Mononuclear cell (primary cell): ENCODE measurements around the gene PNPLA6. TPM values are rescaled to one million over a fixed set of nuclear protein-coding genes. Genes with fewer than 3 reads are reported as not detected.

Experiments
- H3K27me3 ChIP-seq: 2 replicates; pipeline ENCODE4 v1.6.0; 2011; ENCODE audit warnings: low read length, control low read depth; ENCODE audit not compliant: insufficient read depth
- H3K4me1 ChIP-seq: 2 replicates; pipeline ENCODE4 v1.5.1; 2011; ENCODE audit warnings: mild to moderate bottlenecking, low read length, control low read depth; ENCODE audit not compliant: insufficient read depth
- H3K4me3 ChIP-seq: 2 replicates; pipeline ENCODE4 v1.5.1; 2011; ENCODE audit warnings: mild to moderate bottlenecking, low read length, moderate library complexity
- H3K9me3 ChIP-seq: 2 replicates; pipeline ENCODE4 v1.5.1; 2011; ENCODE audit warnings: low read depth, mild to moderate bottlenecking, control low read depth, low read length
- total RNA-seq: library from RNA; depleted of rRNA; stranded (reverse); fragments of >200 nt; gene quantifications from one replicate; pipeline ENCODE4 v1.2.3, GENCODE V29; 2012

PNPLA6 gene
- 54.3 TPM for total RNA-seq

GRCh38 chr19:7535047-7535997 lies at the start of gene PNPLA6:
TSS of gene PNPLA6 (plus strand) at chr19:7535717. CDS start at chr19:7535789, 72 bp downstream.
- Histone ChIP-seq H3K9me3 (no peaks in the 10 kb centered on the region), H3K27me3 (no peaks in the 10 kb centered on the region), H3K4me3 (peak within 1 kb of the TSS; percentile 87), H3K4me1 (peaks cover 37% of the 10 kb centered on the region)

GRCh38 chr19:7486923-7487322 lies 48.6 kb upstream of the PNPLA6 start:
- Histone ChIP-seq H3K4me1 (peaks cover 43% of the 10 kb centered on the region), H3K4me3 (no peak overlapping the region), H3K27me3 (no peaks in the 10 kb centered on the region), H3K9me3 (no peaks in the 10 kb centered on the region)

GRCh38 chr19:7488736-7489353 lies 46.7 kb upstream of the PNPLA6 start, which contains the start of gene PEX11G:
TSS of gene PEX11G (minus strand) at chr19:7489035. CDS start at chr19:7489010, 25 bp downstream.
- Histone ChIP-seq H3K9me3 (no peaks in the 10 kb centered on the region), H3K4me3 (peak within 1 kb of the TSS; percentile 52), H3K27me3 (no peaks in the 10 kb centered on the region), H3K4me1 (peaks cover 50% of the 10 kb centered on the region)

DNA sequence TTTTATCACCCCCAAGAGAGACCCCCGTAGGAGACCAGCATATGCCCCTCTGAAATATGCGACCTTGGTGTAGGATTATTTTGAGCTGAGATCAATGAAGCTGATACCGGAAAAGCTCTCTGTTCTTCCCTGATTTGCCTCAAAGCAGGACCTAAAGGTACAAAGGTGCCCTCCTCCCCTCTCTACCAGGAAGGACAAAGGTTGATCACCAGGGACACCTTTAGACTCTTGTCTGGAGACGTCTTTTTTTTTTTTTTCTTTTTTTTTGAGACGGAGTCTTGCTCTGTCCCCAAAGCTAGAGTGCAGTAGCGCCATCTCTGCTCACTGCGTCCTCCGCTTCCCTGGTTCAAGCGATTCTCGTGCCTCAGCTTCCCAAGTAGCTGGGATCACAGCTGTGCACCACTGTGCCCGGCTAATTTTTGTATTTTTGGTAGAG lies 45.9 kb upstream of the PNPLA6 start:
- Histone ChIP-seq H3K27me3 (no peaks in the 10 kb centered on the region), H3K9me3 (no peaks in the 10 kb centered on the region), H3K4me3 (no peak overlapping the region), H3K4me1 (peaks cover 49% of the 10 kb centered on the region)

- Histone ChIP-seq H3K9me3 (no peaks in the 10 kb centered on the region), H3K4me1 (peaks cover 49% of the 10 kb centered on the region), H3K27me3 (no peaks in the 10 kb centered on the region), H3K4me3 (no peak overlapping the region)
Measured at GRCh38 chr19:7492142-7492541, 43.4 kb upstream of the PNPLA6 start.

DNA sequence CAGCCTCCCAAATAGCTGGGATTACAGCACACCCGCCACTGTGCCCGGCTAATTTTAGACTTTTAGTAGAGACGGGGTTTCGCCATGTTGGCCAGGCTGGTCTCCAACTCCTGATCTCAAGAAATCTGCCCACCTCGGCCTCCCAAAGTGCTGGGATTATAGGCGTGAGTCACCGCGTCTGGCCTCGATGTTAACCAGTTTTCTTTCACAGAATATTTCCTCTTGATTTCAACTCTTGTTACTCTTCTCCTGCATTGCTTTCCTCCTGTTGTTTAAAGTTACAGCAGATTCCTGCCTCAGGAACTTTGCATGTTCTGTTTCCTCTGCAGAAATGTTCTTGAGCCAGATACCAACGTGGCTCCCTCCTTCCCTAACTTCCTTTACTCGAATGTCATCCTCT lies 43.0 kb upstream of the PNPLA6 start:
- H3K27me3 ChIP-seq = no peaks in the 10 kb centered on the region
- H3K4me3 ChIP-seq = no peak overlapping the region
- peaks cover 49% of the 10 kb centered on the region for H3K4me1 ChIP-seq
- H3K9me3 ChIP-seq = no peaks in the 10 kb centered on the region

DNA sequence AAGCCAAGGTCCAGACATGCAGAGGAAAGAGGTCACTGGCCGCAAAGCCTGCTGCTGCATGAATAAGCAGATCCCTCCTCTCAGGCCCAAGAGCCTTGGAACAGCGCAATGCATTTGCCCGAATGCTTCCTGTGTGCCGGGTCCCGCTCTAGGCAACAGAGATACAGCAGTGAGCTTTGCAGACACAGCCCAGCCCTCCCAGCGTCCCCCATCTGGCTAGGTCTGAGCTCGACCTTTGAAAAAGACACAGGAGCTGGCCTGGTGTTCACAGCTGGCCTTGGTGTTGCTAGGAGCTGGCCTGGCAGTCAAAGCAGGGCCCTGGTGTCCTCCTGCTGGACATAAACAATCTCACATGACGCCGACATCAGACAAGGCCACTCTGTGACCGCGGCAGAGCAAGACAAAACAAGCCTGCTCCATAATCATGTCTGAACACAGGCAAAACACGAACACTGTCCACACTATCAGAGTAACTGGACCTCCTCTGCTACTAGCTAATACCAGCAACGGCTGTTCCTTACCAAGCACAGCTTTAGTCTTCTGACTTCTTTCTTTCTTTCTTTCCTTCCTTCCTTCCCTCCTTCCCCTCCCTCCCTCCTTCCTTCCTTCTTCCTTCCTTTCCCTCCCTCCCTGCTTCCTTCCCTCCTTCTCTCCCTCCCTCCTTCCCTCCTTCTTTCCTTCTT lies 41.0 kb upstream of the PNPLA6 start:
- Histone ChIP-seq H3K4me3 (no peak overlapping the region), H3K4me1 (peaks cover 35% of the 10 kb centered on the region), H3K27me3 (no peaks in the 10 kb centered on the region), H3K9me3 (no peaks in the 10 kb centered on the region)

DNA sequence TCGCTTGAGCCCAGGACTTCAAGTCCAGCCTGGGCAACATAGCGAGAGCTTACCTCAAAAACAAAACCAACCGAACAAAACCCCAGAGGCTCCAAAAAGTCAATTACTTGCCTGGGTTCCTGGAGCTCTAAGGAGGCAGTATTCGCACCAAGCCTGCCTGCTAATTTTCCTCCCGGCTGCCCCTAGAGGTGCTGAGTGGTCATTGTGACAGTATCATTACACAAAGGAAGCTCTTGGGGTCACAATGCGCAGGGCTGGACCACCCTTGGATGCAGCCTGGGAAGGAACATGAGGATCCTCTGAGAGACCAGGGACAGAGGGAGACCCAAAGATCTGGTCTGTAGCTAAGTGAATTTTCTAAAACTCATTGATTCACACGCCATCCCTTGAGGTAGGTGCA lies 38.2 kb upstream of the PNPLA6 start:
- Histone ChIP-seq H3K27me3 (peaks cover 16% of the 10 kb centered on the region), H3K4me3 (no peak overlapping the region), H3K9me3 (no peaks in the 10 kb centered on the region), H3K4me1 (peaks cover 22% of the 10 kb centered on the region)

DNA sequence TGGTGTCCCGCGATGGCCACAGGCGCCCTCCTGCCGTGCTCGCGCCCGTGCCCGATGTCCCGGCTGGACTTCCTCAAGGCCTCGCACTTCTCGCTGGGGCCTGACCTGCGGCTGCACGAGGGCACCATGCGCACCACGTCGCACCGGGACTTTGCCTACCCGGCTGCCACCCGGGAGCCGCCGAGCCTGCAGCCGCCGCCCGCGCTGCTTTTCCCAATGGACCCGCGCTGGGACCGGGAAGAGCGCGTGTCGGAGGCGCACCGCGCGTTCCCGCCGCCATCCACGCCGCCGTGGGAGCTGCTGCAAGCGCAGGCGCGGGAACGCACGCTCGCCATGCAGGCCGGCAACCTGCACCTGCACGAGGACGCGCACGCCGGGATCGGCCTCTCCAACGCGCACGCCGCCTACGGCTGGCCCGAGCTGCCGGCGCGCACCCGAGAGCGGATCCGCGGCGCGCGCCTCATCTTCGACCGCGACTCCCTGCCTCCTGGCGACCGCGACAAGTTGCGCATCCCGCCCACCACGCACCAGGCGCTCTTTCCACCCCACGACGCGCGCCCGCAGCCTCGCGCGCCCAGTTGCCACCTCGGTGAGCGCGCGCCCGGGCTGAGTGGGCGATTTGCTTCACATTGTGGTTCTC lies 34.6 kb upstream of the PNPLA6 start:
- Histone ChIP-seq H3K4me3 (no peak overlapping the region), H3K9me3 (no peaks in the 10 kb centered on the region), H3K4me1 (peaks cover 20% of the 10 kb centered on the region), H3K27me3 (peaks cover 31% of the 10 kb centered on the region)

- Histone ChIP-seq H3K4me1 (peaks cover 20% of the 10 kb centered on the region), H3K27me3 (peaks cover 31% of the 10 kb centered on the region), H3K4me3 (no peak overlapping the region), H3K9me3 (no peaks in the 10 kb centered on the region)
Measured at GRCh38 chr19:7502552-7502951, 33.0 kb upstream of the PNPLA6 start.

GRCh38 chr19:7504684-7505083 lies 30.8 kb upstream of the PNPLA6 start:
- Histone ChIP-seq H3K27me3 (peaks cover 31% of the 10 kb centered on the region), H3K4me3 (no peak overlapping the region), H3K9me3 (no peaks in the 10 kb centered on the region), H3K4me1 (peaks cover 20% of the 10 kb centered on the region)

DNA sequence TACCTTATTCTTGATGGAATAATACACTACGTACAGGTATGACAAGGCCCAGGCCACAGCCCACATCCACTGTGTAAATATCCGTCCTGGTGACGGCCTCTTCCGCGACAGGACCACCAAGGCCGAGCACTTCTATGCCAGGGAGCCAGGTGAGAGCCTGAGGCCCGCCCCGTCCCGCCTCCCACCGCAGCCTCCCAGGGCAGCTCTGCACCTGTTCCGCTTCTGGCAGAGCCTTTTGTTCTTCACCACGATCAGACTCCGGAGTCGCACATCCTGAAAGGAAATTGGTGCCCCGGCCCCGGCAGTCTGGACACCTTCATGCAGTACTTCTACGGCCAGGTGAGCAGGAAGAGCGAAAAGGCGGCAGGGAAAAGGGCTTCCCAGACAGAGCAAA lies 30.2 kb upstream of the PNPLA6 start:
- Histone ChIP-seq H3K4me1 (peaks cover 20% of the 10 kb centered on the region), H3K9me3 (no peaks in the 10 kb centered on the region), H3K4me3 (no peak overlapping the region), H3K27me3 (peaks cover 31% of the 10 kb centered on the region)

DNA sequence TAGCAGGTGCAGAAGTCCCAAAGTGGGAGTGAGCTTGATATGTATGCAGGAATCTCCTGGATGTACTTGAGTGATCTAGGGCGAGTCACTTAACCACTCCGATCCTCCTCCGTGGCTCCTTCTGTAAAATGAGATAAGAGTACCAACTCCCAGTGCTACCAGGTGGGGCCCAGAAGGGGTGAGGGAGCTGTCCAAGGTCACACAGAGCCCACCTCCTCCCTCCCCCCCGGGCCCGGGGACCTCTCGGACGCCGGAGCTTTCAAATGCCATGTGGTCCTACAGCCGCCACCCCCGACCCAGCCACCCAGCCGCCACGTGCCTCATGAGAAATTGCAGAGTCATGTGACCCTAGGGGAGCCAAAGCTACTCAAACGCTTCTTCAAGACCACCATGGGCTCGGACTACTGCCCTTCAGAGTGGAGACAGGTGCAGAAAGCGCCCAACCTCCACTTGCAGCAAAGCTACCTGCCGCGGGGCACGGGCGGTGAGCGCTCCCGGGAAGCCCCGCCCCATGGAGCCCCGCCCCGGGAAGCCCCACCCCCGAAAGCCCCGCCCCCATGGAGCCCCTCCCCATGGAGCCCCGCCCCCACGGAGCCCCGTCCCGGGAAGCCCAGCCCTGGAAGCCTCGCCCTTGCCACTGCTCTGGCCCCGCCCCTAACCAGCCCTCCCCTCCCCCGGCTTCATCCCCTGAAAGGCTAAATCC lies 29.7 kb upstream of the PNPLA6 start:
- Histone ChIP-seq H3K9me3 (no peaks in the 10 kb centered on the region), H3K4me1 (peaks cover 18% of the 10 kb centered on the region), H3K27me3 (peaks cover 27% of the 10 kb centered on the region), H3K4me3 (no peak overlapping the region)
